Vagina (tissue), 2 donors: Measurements from ENCODE around the gene PCDHGA9. TPM values are rescaled to one million over a fixed set of nuclear protein-coding genes. Genes with fewer than 3 reads are reported as not detected.
A peak's percentile ranks its signal among the peaks of the same experiment; 100 is the strongest.
"Not testable (repeated sequence)": the region's sequence is repeated elsewhere in the genome, so short reads cannot be mapped to it uniquely, and the experiment has no call there.

ENCODE experiments used
- DNase-seq, 2 donors: peaks; one replicate each; pipeline ENCODE4 v3.0.0-alpha.2; 2017; ENCODE audit errors: extremely low spot score in 2 of 2
- H3K27ac ChIP-seq: fragments of 200-600 bp; sonication (generic); one replicate; pipeline ENCODE4 v1.5.1; 2019
- H3K27me3 ChIP-seq: fragments of 200-600 bp; sonication (generic); one replicate; pipeline ENCODE4 v1.5.1; 2019
- H3K36me3 ChIP-seq, 2 donors: fragments of 200-600 bp; sonication (generic); one replicate each; pipeline ENCODE4 v1.5.1; 2017 to 2019
- H3K4me1 ChIP-seq: fragments of 200-600 bp; sonication (generic); one replicate; pipeline ENCODE4 v1.5.1; 2019
- H3K4me3 ChIP-seq, 2 donors: fragments of 200-600 bp; sonication (generic); 1 replicate in 1 of 2; 2 replicates in 1 of 2; pipeline ENCODE4 v1.5.1; 2016 to 2019
- H3K9me3 ChIP-seq: fragments of 200-600 bp; sonication (generic); one replicate; pipeline ENCODE4 v1.5.1; 2019
- CTCF ChIP-seq, 3 experiments: fragments of 450-650 bp in 2 of 3; fragments of 200-600 bp in 1 of 3; sonication (generic) in 1 of 3; IDR thresholded peaks; one replicate each; pipeline ENCODE4 v1.5.1; 2017 to 2019; ENCODE audit warnings: antibody characterized with exemption in 3 of 3, mild to moderate bottlenecking in 2 of 3, moderate library complexity in 2 of 3
- POLR2A ChIP-seq, 2 donors: fragments of 450-650 bp; IDR thresholded peaks; one replicate each; pipeline ENCODE4 v1.6.1; 2017; ENCODE audit warnings: antibody characterized with exemption in 2 of 2, mild to moderate bottlenecking in 2 of 2, moderate library complexity in 2 of 2
- POLR2AphosphoS5 ChIP-seq, 2 donors: sonication (generic); formaldehyde crosslinking; IDR thresholded peaks; one replicate each; pipeline ENCODE4 v1.9.0; 2017; ENCODE audit warnings: antibody characterized with exemption in 2 of 2, mild to moderate bottlenecking in 2 of 2, low read depth in 1 of 2; ENCODE audit not compliant: insufficient read depth in 1 of 2
- intact Hi-C: fragments of 100-400 bp; cut with DNase I; formaldehyde crosslinking; loops from one replicate; pipeline ENCODE4 v1.15.1; 2023
- total RNA-seq: library from RNA; depleted of rRNA; stranded (reverse); fragments of >200 nt; gene quantifications from one replicate; pipeline ENCODE4 v1.2.3, GENCODE V29; 2016

Gene PCDHGA9
- total RNA-seq, 1 donor from 2014 or later, result 8.8 TPM

- H3K9me3 ChIP-seq, result peaks cover 87% of the 10 kb centered on the region
- H3K27ac ChIP-seq, DNase-seq, H3K36me3 ChIP-seq, intact Hi-C loops, H3K4me1 ChIP-seq, H3K27me3 ChIP-seq: not testable (repeated sequence)
- peak within 1 kb of the TSS; percentile 5 to 13 for H3K4me3 ChIP-seq
- TF ChIP-seq CTCF (IDR thresholded peaks at IDR 0.05), result peak in 1 of 3 experiments; percentile 22
Measured at GRCh38 chr5:141407790-141408505, 5.4 kb downstream of the PCDHGA9 start, which contains the start of gene PCDHGB6. TSS of gene PCDHGB6 (plus strand) at chr5:141408021. CDS start at chr5:141408203, 182 bp downstream.

GRCh38 chr5:141409598-141410306 lies 7.2 kb downstream of the PCDHGA9 start:
- no peak overlapping the region for H3K4me3 ChIP-seq
- H3K27me3 ChIP-seq, result no peaks in the 10 kb centered on the region
- H3K4me1 ChIP-seq, result no peaks in the 10 kb centered on the region
- TF ChIP-seq CTCF (IDR thresholded peaks at IDR 0.05) (no peak), POLR2AphosphoS5 (IDR thresholded peaks at IDR 0.05; ENCODE audit: insufficient read depth in 1 of 2, low read depth in 1 of 2) (no peak), POLR2A (IDR thresholded peaks at IDR 0.05) (no peak)
- H3K27ac ChIP-seq, result no peak overlapping the region
- H3K36me3 ChIP-seq, result peaks cover 0 to 6% of the 10 kb centered on the region in 2 donors
- peaks cover 87% of the 10 kb centered on the region for H3K9me3 ChIP-seq
- no peak for DNase-seq
- intact Hi-C loops, result loop anchor here (10.0 kb wide), 2 partner anchors 115 to 155 kb away; no protein-coding TSS in a partner anchor

- peaks cover 81% of the 10 kb centered on the region for H3K9me3 ChIP-seq
- intact Hi-C loops, result loop anchor here (10.0 kb wide), 2 partner anchors 113 to 153 kb away; no protein-coding TSS in a partner anchor
Measured at GRCh38 chr5:141411575-141411974, 9.0 kb downstream of the PCDHGA9 start.

GRCh38 chr5:141412854-141413539 lies 10.4 kb downstream of the PCDHGA9 start, which contains the start of gene PCDHGA10:
TSS of gene PCDHGA10 (plus strand) at chr5:141412987. CDS start at chr5:141413176, 189 bp downstream.
- no peak within 1 kb of the TSS for H3K27ac ChIP-seq
- no peak for DNase-seq

More at GRCh38 chr5:141411575-141411974, 9.0 kb downstream of the PCDHGA9 start:
- H3K4me1 ChIP-seq, result no peaks in the 10 kb centered on the region
- H3K27me3 ChIP-seq, result no peaks in the 10 kb centered on the region
- TF ChIP-seq CTCF (IDR thresholded peaks at IDR 0.05), result no peak
- no peak for TF ChIP-seq POLR2A (IDR thresholded peaks at IDR 0.05)
- TF ChIP-seq POLR2AphosphoS5 (IDR thresholded peaks at IDR 0.05; ENCODE audit: insufficient read depth in 1 of 2, low read depth in 1 of 2), result no peak
- peaks cover 0 to 6% of the 10 kb centered on the region in 2 donors for H3K36me3 ChIP-seq
- H3K27ac ChIP-seq, result no peak overlapping the region
- no peak overlapping the region for H3K4me3 ChIP-seq
- no peak for DNase-seq

More at GRCh38 chr5:141412854-141413539, 10.4 kb downstream of the PCDHGA9 start, which contains the start of gene PCDHGA10:
- TF ChIP-seq POLR2AphosphoS5 (IDR thresholded peaks at IDR 0.05; ENCODE audit: insufficient read depth in 1 of 2, low read depth in 1 of 2), result no peak
- TF ChIP-seq POLR2A (IDR thresholded peaks at IDR 0.05), result no peak
- TF ChIP-seq CTCF (IDR thresholded peaks at IDR 0.05), result peak in 1 of 3 experiments; percentile 19
- H3K36me3 ChIP-seq, result peaks cover 0 to 6% of the 10 kb centered on the region in 2 donors
- H3K27me3 ChIP-seq, result no peaks in the 10 kb centered on the region
- no peaks in the 10 kb centered on the region for H3K4me1 ChIP-seq
- peaks cover 76% of the 10 kb centered on the region for H3K9me3 ChIP-seq
- peak within 1 kb of the TSS; percentile 10 to 26 for H3K4me3 ChIP-seq
- intact Hi-C loops, result loop anchor here (10.0 kb wide), 2 partner anchors 112 to 152 kb away; no protein-coding TSS in a partner anchor
